HG03521 (cell line): ENCODE results near the gene SUFU.

ENCODE experiments used
- ATAC-seq: cut with Tn5 transposase; IDR thresholded peaks from one replicate; pipeline ENCODE4 v1.9.1; 2021; ENCODE audit warnings: mild to moderate bottlenecking, moderate library complexity; ENCODE audit not compliant: unreplicated experiment

Gene SUFU

GRCh38 chr10:102614888-102615287 is 111.1 kb downstream of the SUFU start:
- ATAC-seq, result no peak

GRCh38 chr10:102615361-102615760 is 111.6 kb downstream of the SUFU start:
- no peak for ATAC-seq

GRCh38 chr10:102616066-102616770 is 112.4 kb downstream of the SUFU start:
- ATAC-seq, result no peak

GRCh38 chr10:102617041-102617440 is 113.3 kb downstream of the SUFU start:
- ATAC-seq, result no peak

- no peak for ATAC-seq
Observed at GRCh38 chr10:102617816-102618215, 114.0 kb downstream of the SUFU start.

- no peak for ATAC-seq
Observed at GRCh38 chr10:102619281-102619981, 115.7 kb downstream of the SUFU start.

GRCh38 chr10:102620138-102620590 is 116.4 kb downstream of the SUFU start:
- no peak for ATAC-seq

GRCh38 chr10:102620591-102621442 is 117.0 kb downstream of the SUFU start:
- ATAC-seq, result no peak

- ATAC-seq, result no peak
Observed at GRCh38 chr10:102621443-102622325, 117.9 kb downstream of the SUFU start.

GRCh38 chr10:102624094-102624493 is 120.3 kb downstream of the SUFU start:
- ATAC-seq, result no peak

GRCh38 chr10:102624751-102625645 is 121.2 kb downstream of the SUFU start:
- ATAC-seq, result no peak

- ATAC-seq, result no peak
Observed at GRCh38 chr10:102626026-102626685, 122.4 kb downstream of the SUFU start.

GRCh38 chr10:102627291-102627735 is 123.5 kb downstream of the SUFU start:
- no peak for ATAC-seq

- ATAC-seq, result no peak
Observed at GRCh38 chr10:102627736-102628293, 124.0 kb downstream of the SUFU start.

- ATAC-seq, result no peak
Observed at GRCh38 chr10:102628451-102628911, 124.7 kb downstream of the SUFU start.

GRCh38 chr10:102629661-102630614 is 126.2 kb downstream of the SUFU start:
- ATAC-seq, result no peak

GRCh38 chr10:102630663-102631062 is 126.9 kb downstream of the SUFU start:
- ATAC-seq, result no peak
